Fibroblast of skin of right biceps (primary cell): ENCODE data around the gene MSI2.

Experiments
- DNase-seq: peaks from one replicate; pipeline ENCODE4 v3.0.0-alpha.2; 2013

MSI2 gene

DNA sequence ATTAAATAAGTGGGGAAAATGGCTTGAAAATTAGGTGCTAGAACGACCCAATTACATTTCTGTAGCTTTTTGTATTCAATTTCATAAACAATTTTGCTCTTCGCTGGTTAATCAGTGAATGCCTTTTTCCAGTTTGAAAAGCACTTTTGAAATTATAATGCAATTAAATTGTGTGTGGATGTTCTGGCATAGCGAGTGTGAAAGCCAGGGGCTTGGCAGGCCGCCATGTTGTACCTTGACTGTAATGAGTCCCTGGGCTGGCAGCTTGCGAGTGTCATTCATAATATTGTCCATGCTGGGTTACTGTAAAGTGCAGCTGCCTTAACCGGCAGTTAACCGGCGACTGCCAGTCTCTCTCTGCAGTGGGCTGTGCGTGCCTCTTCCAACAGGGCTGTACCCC is 310.9 kb downstream of the MSI2 start:
- DNase-seq, result no peak

DNA sequence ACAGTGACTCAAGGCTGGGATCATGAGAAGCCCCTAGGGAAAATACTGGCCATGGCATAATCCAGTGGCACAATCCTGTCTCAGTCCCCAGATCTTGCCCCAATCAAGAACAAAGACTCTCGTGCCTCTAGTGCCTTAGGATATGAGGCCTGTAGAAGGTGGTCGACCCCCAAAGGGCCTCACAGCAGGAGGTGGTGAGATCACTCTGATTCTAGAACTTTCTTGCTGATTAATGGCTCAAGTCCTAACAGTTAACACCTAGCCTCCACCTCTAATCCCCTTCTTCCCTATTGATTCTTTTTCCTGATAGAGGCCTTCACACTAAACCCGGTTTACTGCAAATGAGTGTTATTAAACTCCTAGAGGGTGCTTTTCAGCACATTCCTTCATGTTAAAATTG is 312.0 kb downstream of the MSI2 start:
- no peak for DNase-seq

DNA sequence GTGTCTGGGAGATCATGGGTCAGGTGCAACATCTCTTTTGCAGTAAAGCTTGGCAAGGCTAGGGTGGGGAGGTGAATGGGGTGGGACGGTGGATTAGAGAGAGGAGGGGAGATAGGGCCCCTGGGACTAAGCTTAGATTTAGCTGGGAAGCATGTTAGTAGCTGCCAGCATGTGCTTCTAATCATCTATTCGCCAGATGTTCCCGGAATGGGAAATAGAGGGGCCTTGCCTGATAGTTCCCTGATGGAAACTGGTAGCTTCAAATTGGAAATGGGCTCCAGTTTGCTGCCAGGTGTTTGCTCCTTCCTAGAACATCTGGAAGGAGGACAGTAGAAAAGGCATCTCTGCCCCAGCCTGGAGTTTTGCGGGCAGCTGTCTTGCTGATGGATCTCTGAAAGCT is 312.7 kb downstream of the MSI2 start:
- DNase-seq, result no peak

DNA sequence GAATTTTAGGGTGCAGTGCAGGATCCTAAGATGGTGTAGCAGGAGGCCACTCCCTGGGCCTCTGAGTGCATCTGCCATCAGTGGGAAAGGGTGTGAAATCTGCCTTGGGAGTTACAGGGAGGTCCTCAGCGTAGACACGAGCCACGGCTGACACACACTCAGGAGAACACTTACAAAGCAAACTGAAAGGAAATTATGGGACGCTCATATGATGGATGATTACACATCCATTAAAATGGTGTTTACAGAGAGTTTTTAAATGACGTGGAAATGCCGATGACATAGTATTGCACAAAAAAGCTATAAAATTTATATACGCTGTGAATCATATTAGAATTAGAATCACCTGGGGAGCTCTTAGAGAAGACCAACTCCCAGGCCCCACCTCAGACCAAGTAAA is 313.5 kb downstream of the MSI2 start:
- DNase-seq, result no peak

DNA sequence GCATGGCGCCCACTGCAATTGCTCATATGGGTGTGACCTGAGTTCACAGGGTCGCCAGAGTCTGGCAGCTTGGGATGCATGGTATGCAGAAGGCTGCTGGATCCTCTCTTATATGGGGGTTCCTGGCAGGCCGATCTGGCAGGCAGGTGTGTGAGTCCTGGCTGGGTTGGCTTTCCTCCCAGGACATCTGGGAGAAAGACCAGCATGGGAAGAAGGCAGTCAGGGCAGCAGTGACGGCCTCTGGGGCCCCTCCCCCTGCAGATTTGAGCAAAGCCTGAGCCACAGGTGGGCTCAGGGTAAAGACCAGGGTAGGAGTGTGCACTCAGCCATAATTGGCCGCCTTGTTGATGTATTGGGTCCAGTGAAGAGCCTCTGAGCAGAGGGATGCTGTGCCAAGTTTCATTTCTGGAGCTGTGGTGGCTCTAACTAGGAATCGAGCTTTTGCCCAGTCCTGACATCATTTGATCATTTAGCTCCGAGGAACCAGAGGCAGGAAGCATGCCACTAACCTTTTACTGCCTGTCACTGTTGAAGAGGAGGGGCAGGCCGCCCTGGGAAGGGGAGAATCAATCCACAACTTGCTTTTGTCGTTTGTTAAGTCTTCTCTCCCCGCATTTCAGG is 314.5 kb downstream of the MSI2 start:
- DNase-seq, result no peak

DNA sequence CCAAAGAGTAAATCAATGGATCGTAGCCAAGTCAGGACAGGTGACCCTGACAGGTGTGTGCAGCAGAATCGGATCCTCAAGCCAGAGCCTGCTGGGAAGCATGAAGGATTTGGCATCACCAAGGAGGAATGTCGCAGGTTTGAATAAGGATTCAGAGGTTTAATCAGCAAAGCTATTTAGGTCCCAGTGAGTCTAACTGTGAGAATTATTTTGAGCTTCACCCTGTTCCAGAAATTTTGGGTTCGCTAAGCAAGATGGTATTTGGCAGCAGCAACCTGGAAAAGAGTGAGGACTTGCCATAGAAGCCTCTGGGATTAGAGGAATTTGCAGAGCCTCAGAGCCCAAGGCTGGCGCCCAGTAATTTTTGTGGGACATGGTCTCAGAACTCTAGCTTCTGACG is 315.7 kb downstream of the MSI2 start:
- DNase-seq, result no peak

DNA sequence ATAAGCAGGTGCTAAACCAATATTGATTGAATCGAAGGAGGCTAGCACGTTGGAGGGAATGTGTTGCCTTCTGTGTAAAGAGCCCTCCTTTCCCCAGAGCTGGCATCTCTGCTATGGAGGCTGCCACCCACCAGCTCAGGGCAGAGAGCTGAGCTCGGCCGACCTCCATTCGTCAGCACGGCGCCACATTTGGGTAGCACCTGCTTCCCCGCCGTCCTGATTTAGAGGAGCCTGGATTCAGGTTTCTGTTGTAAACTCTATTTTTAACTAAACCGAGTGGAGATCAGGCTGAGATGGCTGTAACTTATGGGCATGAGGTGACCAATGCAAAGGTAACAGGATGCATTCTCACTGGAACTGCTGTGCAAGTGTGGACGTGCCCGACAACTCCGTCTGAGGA is 316.3 kb downstream of the MSI2 start:
- DNase-seq, result no peak

DNA sequence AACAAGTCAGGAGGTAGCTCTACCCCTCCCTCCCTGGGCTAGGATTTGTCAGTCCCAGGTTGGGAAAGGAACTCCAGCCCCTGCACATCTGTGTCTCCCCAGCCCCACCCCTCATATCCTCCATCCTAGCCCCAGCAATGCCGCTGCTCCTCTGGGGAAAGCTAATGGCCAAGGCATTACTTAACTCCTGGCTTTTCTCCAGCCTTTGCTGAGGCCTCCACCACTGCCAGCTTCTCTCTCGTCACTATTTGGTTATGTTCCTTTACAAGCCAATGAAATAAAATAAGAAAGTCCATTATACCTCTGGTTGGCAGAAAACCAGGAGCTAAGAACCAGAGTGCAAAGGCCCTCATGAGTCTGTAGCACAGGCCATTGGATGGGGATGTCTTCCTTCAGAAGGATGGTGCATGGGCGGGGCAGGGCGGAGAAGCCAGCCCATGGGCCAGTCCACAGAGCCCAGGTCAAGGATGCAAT is 317.8 kb downstream of the MSI2 start:
- DNase-seq, result no peak

DNA sequence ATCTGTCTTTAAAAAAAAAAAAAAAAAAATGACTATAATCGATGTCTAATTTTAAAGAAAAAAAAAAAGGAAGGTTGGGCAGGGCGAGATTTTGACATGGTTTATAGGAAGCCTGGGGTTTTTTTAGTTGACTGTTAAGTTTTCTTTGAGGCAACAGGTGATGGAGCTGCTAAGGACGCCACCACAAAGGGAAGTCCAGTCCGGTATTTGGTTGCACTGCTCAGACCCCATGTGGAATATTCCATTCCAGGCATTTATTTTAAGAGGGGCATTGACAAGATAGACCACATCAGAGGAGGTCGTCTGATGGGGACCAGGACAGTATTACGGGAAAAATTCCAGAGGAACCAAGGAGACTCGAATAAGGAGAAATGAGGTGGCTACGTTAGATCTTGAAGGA is 320.4 kb downstream of the MSI2 start:
- DNase-seq, result no peak

DNA sequence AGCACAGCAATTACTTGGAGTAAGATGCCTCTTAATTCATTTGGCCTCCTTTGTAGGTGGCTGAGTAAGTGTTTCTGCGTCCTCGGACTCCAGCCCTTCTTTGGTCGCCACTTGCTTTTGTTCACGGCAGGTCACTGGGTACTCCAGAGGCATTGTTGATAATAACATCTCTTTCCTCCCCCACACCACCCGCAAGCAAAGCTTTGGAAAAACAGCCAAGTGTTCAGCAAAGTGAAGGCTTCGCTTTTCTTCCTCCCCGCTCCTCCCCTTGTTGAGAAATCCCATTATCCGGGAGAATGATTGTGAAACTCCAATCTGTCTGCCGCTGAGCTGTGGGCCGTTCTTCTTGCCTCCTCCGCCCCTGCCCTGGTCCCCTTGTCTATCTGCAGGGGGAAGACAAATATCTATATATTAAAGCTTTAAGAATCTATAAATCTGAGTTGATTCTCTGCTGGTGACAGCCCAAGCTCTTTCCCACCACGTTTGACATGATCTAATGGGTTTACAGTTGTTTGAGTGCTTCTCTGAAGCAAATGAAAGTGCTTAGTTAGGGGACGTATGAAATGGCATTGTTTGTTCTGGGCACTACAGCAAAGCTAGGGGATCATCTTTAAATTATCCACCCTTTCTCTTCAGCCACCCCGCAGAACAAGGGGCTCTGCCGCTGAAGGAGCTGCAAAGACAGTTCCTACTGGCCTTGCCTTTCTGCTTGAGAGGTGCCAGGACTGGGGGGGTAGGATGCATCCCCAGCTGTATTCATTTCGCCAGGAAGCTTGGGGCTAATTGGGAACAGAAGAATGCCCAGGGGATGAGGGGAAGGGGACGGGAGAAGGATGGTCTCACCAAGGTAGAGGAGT is 321.7 kb downstream of the MSI2 start:
- DNase-seq, result peak; percentile 59

DNA sequence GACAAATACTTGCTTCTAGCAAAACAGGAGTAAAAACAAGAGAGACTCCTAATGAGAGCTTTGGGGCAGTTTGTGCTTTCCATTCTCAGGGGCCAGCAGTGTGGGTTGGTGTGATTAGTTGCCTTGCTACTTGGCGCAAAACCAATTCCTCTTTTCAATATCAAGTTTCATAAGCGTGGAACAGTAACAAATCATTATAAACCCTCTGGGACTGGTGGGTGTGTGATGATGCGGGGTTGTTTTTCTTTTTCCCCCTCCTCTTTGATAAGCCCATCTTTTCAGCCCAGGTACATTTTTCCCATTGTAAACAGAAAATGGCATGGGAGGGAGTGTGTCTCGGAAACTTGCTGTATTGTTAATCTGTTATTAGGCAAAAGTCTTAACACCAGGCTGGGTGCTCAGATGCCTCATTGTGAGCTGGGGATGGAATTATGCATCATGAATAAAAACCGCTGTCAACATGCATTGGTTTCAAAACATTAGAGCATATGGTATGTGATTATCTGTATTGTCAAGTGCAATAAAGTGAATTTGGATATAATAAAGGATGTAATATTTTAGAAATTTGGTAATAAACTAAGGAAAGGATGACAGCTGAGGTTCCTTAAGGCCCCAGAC is 322.4 kb downstream of the MSI2 start:
- DNase-seq, result peak; percentile 46

DNA sequence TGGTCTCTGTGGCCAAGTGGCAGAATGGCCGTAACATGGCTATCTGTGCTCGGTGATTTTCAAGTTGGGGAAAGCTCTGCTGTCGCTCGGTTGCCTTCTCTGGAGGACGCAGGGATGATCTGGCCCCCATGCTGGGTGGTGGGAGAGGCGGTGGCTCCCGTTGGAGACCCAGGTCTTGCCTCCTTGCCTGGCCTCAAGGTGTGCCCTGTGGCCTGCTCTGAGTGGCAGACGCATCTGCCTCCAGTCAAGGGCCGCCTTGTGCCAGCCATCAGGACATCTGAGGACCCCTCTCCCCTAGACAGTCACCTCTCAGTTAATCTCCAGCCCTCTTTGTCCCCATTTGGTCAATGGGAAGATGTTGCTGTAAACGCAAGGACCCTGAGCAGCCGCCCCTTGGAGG is 322.9 kb downstream of the MSI2 start:
- no peak for DNase-seq

DNA sequence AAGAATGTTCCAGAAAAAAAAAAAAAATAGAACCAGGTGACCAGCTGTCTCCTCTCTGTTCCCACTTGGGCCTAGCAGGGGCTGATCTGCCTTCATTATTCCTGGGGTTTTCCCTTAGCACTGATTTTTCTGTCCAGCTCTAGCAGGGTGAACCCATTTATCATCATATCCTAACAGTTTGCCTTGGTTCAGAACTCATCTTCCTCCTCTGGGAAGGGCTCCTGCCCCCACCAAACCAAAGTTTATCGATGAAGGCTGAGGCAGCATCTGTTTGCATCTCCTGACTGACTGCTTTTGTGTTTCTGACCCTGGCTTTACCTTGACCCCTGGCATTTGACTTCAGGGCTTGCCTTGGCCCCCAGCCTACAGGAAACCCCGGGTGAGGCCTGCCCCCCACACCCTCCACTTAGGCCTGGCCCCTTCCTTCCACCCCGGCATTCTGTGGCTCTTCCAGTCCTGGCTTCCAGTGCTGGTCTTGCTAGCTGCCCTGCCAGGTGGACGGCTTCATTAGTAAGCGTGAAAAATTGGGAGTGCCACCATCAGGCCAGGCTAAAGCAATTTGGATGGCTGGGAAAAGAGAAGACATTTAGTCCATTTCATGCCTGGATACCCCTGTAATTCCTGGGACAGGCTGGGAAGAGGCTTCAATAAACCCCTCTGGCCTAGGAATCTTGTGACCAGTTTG is 323.9 kb downstream of the MSI2 start:
- DNase-seq, result no peak

DNA sequence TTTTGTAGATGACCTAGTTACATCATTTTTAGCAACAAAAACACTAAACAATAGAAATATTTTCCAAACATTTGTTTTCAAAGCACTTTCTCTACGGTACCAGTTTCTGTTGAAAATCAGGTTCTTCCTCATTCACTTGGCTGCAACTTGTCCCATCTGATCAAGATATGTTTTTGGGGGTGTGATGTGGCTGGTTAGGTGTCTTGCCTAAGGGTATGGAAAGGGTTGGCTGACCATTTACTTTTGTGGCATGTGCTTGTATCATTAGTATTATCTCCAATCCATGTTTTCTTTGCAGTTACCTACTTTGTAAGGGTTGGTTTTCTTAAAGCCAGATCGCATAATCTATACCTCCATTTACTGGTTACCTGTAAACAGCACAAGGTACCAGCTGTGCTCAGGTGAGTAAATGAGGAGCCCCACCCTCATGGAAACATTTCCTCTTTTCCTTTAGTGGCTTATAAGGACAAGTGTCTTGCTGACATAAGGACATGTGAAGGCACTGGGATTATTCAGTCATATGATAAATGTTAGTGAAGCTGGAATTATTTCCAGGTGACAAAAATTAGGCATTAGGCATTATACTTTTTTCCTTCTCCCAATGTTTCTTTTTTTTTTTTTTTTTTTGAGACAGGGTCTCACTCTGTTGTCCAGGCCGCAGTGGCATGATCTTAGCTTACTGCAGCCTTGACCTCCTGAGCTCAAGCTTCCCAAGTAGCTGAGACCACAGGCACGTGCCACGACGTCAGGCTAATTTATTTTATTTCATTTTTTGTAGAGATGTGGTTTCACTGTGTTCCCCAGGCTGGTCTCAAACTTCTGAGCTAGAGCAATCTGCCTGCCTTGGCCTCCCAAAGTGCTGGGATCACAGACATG is 326.8 kb downstream of the MSI2 start:
- DNase-seq, result no peak

DNA sequence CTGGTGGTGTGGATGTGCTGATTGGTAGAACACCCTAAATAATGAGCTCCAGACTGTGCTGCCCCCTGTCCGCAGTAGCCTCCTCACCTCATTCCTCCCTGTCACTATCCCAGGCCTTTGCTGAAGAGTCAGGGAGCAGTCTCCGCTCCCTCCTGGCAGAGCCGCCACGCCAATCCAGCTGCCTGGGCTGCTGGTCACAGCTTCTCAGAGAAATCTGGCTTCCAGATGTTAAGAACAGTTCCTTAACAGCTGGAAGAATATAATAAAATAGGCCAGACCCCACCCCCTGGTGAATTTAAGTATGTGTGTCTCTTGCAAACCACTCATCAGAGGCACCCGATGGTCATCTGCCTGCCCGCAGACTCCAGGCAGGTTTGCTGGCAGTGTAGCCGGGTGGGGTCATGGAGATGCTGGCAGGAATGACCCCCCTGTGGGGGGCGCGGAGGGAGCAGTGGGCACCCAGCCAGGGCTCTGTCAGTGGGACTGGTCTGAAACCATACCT is 327.8 kb downstream of the MSI2 start:
- no peak for DNase-seq

DNA sequence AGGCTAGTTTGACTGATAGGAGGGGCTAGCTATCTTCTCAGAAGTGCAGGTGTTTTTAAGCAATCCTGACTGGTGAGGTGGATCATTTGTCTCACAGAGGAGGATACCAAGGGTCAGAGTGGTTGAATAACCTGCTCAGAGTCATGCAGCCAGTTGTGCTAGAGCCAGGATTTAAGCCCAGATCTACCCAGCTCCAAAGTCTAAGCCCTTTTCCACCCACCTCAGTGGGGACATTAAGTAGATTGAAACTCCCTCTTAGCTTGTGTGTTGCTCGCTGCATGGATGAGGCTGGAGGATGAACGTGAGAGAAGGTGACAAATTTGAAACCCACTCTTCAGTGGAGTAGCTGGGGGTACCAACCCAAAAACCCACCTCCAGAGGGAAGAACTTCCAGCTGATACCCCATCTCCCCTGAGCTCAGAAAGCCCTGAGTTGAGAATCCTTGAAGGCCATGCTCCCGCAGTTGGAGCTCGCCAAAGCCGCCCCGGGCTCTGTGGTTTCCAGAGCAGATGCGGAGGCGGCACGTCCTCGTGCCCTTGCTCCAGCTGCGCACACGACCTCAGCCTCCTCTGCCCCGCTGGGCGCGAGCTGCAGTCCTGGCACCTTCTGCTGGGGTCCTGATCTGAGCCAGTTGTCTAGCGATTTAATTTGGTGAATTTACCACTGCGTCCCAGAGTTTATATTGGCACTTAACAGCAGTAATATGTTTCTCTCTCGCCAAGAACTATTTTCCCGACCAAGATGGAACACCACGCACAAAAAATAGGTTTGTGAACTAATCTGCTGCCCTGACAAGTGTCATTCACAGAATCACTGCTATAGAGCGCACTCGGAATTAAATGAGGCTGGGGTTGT is 329.2 kb downstream of the MSI2 start:
- DNase-seq, result no peak

DNA sequence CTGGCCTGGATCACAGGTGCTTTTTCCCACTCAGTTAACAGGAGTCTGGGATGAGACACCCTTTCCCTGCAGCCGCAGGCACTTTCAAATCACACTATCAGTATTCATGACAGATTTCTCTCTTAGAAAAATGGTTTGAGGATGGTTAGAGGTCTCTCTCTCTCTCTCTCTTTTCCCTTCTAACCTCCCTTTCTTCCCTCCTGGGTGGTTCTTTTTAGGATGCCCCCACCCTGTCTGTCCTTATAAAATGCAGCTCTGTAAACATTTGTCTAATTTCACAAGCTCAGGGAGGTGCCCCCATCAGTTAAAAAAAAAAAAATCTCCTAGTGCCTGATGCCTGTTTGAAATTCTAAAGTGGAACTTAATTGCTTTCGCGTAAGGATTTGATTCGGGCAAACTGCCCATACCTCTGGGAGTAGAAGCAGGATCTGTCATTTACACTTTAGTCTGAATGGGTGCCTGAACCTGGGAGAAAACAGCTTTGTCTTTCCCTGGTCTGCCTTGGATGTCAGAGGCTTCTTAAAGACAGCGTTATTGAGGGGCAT is 329.9 kb downstream of the MSI2 start:
- DNase-seq, result no peak

DNA sequence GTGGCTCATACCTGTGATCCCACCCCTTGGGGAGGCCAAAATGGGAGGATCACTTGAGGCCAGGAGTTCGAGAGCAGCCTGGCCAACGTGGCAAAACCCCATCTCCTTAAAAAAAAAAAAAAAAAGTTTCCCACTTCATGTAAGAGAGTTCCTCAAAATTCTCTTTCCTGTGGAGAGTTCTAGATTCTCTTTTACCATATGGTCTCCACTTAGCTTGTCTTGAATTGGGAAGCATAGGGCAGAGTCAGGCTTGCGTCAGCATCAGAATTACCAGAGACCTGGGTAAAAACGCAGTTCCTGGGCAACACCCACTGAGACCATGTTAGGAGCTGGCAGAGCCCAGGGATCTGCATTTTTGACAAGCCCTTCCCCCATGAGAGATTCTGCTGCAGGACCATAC is 330.4 kb downstream of the MSI2 start:
- no peak for DNase-seq

DNA sequence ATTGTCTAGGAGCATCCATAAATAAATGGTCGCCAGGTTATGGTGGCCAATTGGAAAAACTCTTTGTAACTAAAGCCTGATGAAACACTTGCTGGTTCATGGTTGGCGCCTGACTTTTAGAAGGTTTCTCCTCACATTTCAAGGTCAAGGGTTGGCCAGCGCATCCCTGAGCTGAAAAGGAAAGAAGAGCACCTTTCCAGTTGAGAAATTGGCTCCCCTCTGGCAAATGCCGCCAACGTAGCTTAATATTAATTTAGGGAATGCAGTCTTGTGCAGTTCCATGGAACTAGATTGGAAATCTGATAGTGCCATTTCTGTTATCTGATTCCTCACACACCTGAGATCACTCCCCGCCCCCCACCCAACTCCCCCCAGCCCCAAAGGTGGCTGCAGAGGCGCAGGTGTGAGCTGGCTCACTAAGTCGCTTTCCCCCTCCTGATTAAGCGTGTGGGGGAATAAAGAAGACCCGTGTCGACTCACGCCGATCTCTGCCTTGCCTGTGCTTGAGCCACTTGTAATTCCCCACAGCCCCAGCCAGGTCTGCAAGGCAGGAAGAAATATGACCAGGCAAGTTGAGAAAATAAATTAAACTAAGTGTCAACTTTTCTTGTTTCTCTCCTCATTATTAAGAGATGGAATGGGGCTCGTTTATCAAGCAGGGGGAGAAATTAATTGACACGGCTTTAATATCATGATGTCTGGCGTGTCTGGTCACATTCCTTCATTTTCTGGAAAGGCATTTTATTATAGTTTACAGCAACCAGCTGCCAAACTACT is 331.1 kb downstream of the MSI2 start:
- no peak for DNase-seq

DNA sequence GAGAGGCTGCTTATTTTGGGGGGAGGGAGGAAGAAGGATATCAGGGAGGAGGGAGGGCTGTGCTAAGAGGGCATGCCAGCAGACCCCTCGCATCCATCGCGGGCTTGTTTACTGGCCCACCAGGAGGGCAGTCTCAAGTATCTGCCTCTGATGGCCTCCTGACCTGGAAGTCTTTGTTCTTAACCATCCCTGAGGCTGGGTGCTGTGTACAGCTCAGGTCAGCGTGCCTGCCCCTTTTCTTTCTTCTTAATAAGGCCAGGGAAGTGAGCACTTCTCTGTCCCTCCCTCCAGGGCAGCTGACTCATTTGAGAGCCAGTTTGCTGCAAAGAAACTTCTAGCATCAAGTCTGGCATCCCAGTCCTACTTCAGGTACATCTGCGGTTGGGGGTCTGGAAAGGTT is 331.8 kb downstream of the MSI2 start:
- no peak for DNase-seq
